GM18519 (cell line): ENCODE results near the gene TMEM33.

Experiments
- ATAC-seq: cut with Tn5 transposase; IDR thresholded peaks from one replicate; pipeline ENCODE4 v1.9.1; 2021; ENCODE audit warnings: mild to moderate bottlenecking, moderate library complexity; ENCODE audit not compliant: unreplicated experiment, low FRiP score

Gene TMEM33

GRCh38 chr4:41935652-41936021 is 408 bp downstream of the TMEM33 start:
- no peak for ATAC-seq

- no peak for ATAC-seq
These were observed 3.9 kb downstream of the TMEM33 start for GRCh38 chr4:41939016-41939626.

GRCh38 chr4:41940834-41941233 is 5.6 kb downstream of the TMEM33 start:
- ATAC-seq: no peak

- ATAC-seq: no peak
These were observed 8.3 kb downstream of the TMEM33 start for GRCh38 chr4:41943506-41943905.

GRCh38 chr4:41944089-41944488 is 8.9 kb downstream of the TMEM33 start:
- ATAC-seq: no peak

- ATAC-seq: no peak
These were observed 14.3 kb downstream of the TMEM33 start for GRCh38 chr4:41949531-41949930.

- ATAC-seq: no peak
These were observed 22.4 kb downstream of the TMEM33 start for GRCh38 chr4:41957634-41958033.

- no peak for ATAC-seq
These were observed 27.9 kb downstream of the TMEM33 start for GRCh38 chr4:41963105-41963504.

GRCh38 chr4:41964401-41964800 is 29.2 kb downstream of the TMEM33 start:
- no peak for ATAC-seq

- no peak for ATAC-seq
These were observed 32.2 kb downstream of the TMEM33 start for GRCh38 chr4:41967392-41967791.

- ATAC-seq: no peak
These were observed 34.4 kb downstream of the TMEM33 start for GRCh38 chr4:41969671-41970070.

- no peak for ATAC-seq
These were observed 40.1 kb downstream of the TMEM33 start for GRCh38 chr4:41975341-41975740.

- no peak for ATAC-seq
These were observed 41.7 kb downstream of the TMEM33 start for GRCh38 chr4:41976775-41977516.

GRCh38 chr4:41977709-41978108 is 42.5 kb downstream of the TMEM33 start:
- ATAC-seq: no peak

GRCh38 chr4:41981456-41981855 is 46.2 kb downstream of the TMEM33 start, which contains the start of gene DCAF4L1:
TSS of gene DCAF4L1 (plus strand) at chr4:41981756. CDS start at chr4:41981793, 37 bp downstream.
- ATAC-seq: no peak

- ATAC-seq: no peak
These were observed 47.5 kb downstream of the TMEM33 start for GRCh38 chr4:41982716-41983115.

- ATAC-seq: no peak
These were observed 49.9 kb downstream of the TMEM33 start for GRCh38 chr4:41985151-41985550.

- ATAC-seq: no peak
These were observed 54.8 kb downstream of the TMEM33 start for GRCh38 chr4:41989994-41990364.

GRCh38 chr4:41990365-41991111 is 55.3 kb downstream of the TMEM33 start, which contains the start of gene SLC30A9:
TSS of gene SLC30A9 (plus strand) at chr4:41990530. CDS start at chr4:41990652, 122 bp downstream.
- ATAC-seq: peak; percentile 97

- ATAC-seq: no peak
These were observed 56.9 kb downstream of the TMEM33 start for GRCh38 chr4:41991916-41992767.
